Erythroblast (primary cell): ENCODE measurements around the gene IL1RL1.

ENCODE experiments used
- GATA1 ChIP-seq: IDR thresholded peaks from 2 replicates; pipeline ENCODE4 v1.6.1; 2011; ENCODE audit warnings: low read depth, mild to moderate bottlenecking, control low read depth, low read length, moderate library complexity
- POLR2A ChIP-seq: IDR thresholded peaks from 2 replicates; pipeline ENCODE4 v1.6.1; 2011; ENCODE audit warnings: mild to moderate bottlenecking, low read length

GRCh38 chr2:102345329-102345920, 34.1 kb downstream of the IL1RL1 start:
- no peak for TF ChIP-seq POLR2A
- TF ChIP-seq GATA1, result no peak
